Loucy (cell line): ENCODE results near the gene MANSC1.

Experiments
- CTCF ChIP-seq: fragments of 200-600 bp; sonication (generic); conservative IDR thresholded peaks from 2 replicates; pipeline ENCODE4 v1.5.1; 2014; ENCODE audit warnings: mild to moderate bottlenecking, antibody characterized with exemption, low read length
- EZH2phosphoT487 ChIP-seq: fragments of 200-600 bp; IDR thresholded peaks from 2 replicates; pipeline ENCODE4 v1.6.1; 2018; ENCODE audit warnings: antibody characterized with exemption, mild to moderate bottlenecking, moderate library complexity, borderline replicate concordance

DNA sequence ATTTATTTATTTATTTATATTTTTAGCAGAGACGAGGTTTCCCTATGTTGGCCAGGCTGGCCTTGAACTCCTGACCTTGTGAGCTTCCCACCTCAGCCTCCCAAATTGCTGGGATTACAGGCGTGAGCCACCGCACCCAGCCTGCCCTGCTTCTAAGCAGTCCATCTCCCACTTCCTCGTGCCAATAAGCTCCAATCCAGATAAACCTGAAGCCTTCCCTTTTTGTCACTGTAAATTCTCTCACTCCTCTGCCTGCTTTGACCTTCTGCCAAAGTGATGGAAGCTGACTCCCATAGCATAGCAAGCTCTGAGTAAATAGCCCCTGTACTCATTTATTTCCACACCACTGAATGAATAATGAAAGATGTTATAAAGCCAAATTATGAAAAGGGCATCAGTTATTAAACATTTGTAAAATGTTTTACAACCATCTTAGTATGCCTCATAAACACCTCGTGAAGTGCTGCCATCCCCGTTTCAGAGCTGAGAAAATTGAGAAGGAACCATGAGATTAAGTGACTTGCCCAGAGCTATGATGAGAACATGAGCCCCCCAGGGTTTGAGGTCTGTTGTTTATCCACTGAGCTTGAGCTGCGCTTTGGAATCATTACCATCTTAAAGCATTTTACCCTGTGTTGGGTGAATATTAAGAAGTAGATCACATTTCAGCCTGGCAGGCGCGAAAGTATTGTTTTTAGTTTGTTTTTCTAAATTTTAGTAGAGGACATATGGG is 30.4 kb downstream of the MANSC1 start:
- TF ChIP-seq CTCF, result no peak
- no peak for TF ChIP-seq EZH2phosphoT487
